Fibroblast of villous mesenchyme (primary cell): Measurements from ENCODE around the gene ABLIM1. TPM values are rescaled to one million over a fixed set of nuclear protein-coding genes. Genes with fewer than 3 reads are reported as not detected.
A peak's percentile ranks its signal among the peaks of the same experiment; 100 is the strongest.

Experiments used
- DNase-seq: peaks from one replicate; pipeline ENCODE4 v3.0.0-alpha.2; 2010; ENCODE audit warnings: low read depth
- H3K4me3 ChIP-seq: 2 replicates; pipeline ENCODE4 v1.5.1; 2011; ENCODE audit warnings: low read depth, mild to moderate bottlenecking, low read length
- CTCF ChIP-seq: IDR thresholded peaks from 2 replicates; pipeline ENCODE4 v1.5.1; 2012; ENCODE audit warnings: low read depth, mild to moderate bottlenecking, low read length; ENCODE audit not compliant: insufficient read depth
- total RNA-seq: library from RNA; depleted of rRNA; stranded (reverse); fragments of >200 nt; gene quantifications from 2 replicates; pipeline ENCODE4 v1.2.3, GENCODE V29; 2012

The ABLIM1 gene
- total RNA-seq, 1 donor = 18.6 TPM

- no peak overlapping the region for H3K4me3 ChIP-seq
- DNase-seq = no peak
- no peak for TF ChIP-seq CTCF
These were observed 149.7 kb downstream of the ABLIM1 start for GRCh38 chr10:114508376-114508775.

GRCh38 chr10:114507449-114507848 lies 150.6 kb downstream of the ABLIM1 start:
- no peak overlapping the region for H3K4me3 ChIP-seq
- no peak for DNase-seq
- no peak for TF ChIP-seq CTCF

- no peak for DNase-seq
- no peak for TF ChIP-seq CTCF
- no peak overlapping the region for H3K4me3 ChIP-seq
These were observed 151.1 kb downstream of the ABLIM1 start for GRCh38 chr10:114506871-114507385.

- TF ChIP-seq CTCF = no peak
- peak; percentile 83 for DNase-seq
These were observed 153.1 kb downstream of the ABLIM1 start for GRCh38 chr10:114504769-114505579.

GRCh38 chr10:114502074-114502473 lies 156.0 kb downstream of the ABLIM1 start:
- no peak for TF ChIP-seq CTCF
- no peak overlapping the region for H3K4me3 ChIP-seq
- DNase-seq = no peak

More at GRCh38 chr10:114504769-114505579, 153.1 kb downstream of the ABLIM1 start:
- no peak overlapping the region for H3K4me3 ChIP-seq

GRCh38 chr10:114501650-114502049 lies 156.4 kb downstream of the ABLIM1 start:
- no peak overlapping the region for H3K4me3 ChIP-seq
- no peak for TF ChIP-seq CTCF

More at GRCh38 chr10:114501650-114502049, 156.4 kb downstream of the ABLIM1 start:
- no peak for DNase-seq
